SKM-1 (cell line): ENCODE data around the gene IDH1.
"Not testable (repeated sequence)": the region's sequence is repeated elsewhere in the genome, so short reads cannot be mapped to it uniquely, and the experiment has no call there.

Experiments
- DNase-seq: peaks from one replicate; lab custom pipeline; 2025; ENCODE audit not compliant: unreplicated experiment; lab: John Stamatoyannopoulos, UW

IDH1 gene

DNA sequence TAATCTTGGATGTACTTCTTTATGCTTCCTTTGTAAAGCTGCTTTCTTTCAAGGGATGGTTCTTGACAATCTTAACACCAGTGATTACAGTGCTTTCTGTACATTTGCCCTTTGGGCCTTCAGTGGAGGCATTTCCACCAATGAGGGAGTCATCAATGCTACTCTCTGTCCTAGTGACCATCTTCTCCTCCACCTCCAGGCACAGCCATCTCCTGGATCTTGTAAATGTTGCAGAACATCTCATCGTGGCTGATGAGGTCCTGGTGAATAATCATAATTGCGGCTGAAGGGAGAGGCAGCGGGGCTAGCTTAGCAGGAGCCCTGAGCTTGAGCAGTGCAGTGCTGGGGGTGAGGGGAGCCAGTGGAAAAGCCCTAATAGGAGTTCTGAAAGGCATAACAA is 32.5 kb downstream of the IDH1 start:
- DNase-seq, result no peak

DNA sequence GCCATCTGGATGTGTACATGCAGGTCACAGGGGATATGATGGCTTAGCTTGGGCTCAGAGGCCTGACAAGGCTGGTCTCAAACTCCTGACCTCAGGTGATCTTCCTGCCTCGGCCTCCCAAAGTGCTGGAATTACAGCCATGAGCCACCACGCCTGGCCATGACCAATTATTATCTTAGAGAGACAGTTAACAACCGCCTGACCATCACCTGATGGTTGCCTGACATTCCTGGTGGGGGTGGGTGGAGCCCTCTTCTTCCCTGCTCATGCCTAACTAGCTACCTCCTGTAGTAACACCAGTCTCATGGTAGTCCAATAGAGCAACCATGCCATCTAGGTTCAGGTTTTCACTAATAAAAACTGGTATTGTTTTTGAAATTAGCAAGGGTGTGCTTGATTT is 33.0 kb downstream of the IDH1 start:
- DNase-seq, result not testable (repeated sequence)

DNA sequence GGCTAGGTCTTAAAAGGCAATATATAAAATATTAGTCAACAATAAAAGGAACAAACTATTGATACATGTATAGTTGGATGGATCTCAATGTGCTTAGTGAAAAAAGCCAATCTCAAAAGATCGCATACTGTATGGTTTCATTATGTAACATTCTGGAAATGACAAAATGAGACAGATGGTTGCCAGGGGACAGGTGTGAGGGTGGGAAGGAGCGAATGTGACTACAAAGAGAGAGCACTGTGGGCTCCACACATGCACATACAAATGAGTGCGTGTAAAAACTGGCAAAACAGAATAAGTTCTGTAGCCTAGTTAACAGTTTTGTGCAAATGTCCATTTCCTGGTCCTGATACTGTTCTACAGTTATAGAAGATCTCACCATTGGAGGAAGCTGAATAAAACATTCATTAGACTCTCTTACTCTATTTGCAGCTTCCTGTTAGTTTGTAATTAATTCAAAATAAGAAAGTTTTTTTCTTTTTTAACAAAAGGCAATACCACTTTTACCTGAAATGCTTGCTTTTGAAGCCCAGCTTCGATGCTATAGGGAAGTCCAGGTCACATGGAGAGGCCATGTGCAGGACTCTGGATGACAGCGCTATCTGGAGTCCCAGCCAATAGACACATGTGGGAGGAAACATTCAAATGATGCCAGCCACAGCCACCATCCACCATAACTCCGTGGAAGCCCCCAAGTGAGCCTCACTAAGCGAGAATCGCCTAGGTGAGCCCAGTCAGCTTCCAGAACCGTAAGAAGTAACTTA is 44.0 kb downstream of the IDH1 start:
- no peak for DNase-seq

DNA sequence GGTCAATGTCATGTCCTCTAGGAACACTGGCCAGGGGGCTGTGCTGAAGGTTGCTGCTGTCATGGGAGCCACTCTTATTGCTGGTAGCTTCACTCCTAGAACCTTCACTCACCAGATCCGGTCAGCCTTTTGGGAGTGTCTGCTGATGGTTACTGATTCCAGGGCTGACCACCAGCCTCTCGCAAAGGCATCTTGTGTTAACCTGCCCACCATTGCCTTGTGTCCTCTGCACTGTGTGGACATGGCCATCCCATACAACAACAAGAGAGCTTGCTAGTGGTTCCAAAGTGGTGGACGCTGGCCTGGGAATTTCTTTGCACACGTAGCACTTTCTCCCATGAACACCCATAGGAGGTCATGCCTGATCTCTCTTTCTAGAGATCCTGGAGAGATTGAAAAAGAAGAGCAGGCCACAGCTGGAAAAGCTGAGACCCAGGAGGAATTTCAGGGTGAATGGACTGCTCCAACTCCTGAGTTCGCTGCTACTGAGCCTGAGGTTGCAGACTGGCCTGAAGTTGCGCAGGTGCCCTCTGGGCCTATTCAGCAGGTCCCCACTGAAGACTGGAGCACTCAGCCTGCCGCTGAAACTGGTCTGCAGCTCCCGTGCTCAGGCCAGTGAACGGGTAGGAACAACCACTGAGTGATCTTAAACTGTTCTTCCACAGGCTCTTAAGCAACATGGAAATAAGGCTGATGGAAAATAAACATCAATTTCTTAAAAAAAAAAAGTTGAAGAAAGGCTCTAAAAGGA is 46.4 kb downstream of the IDH1 start:
- no peak for DNase-seq

GRCh38 chr2:208207769-208208168 is 47.1 kb downstream of the IDH1 start:
- DNase-seq, result no peak

DNA sequence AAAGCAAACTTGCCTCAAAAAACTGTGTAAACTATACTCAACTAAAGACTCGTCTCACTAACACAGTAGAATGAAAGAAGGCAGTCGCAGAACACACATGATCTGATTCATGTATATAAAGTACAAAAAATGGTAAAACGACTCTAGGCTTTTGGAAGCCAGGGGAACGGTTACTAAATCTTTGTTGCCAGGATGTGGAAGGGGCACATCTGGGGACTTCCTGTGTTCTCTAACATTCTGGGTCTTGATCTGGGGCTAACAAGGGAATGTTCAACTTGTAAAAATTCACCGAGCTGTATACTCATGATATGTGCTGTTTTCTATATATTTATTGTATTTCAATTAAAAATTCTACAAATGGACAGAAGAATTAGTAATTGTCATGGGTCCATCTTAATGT is 50.7 kb downstream of the IDH1 start:
- DNase-seq, result no peak

DNA sequence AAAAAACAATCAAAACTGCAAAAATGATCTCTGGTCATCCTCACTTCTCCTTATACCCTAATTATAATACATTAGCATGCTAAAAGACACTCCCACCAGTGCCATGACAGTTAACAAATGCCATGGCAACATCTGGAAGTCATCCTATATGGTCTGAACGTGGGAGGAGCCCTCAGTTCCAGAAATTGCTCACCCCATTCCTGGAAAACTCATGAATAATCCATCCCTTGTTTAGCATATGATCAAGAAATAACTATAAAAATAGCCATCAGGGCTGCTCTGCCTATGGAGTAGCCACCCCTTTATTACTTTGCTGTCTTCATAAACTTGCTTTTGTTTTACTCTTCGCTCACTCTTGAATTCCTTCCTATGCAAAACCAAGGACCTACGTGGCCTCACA is 59.3 kb downstream of the IDH1 start:
- no peak for DNase-seq

DNA sequence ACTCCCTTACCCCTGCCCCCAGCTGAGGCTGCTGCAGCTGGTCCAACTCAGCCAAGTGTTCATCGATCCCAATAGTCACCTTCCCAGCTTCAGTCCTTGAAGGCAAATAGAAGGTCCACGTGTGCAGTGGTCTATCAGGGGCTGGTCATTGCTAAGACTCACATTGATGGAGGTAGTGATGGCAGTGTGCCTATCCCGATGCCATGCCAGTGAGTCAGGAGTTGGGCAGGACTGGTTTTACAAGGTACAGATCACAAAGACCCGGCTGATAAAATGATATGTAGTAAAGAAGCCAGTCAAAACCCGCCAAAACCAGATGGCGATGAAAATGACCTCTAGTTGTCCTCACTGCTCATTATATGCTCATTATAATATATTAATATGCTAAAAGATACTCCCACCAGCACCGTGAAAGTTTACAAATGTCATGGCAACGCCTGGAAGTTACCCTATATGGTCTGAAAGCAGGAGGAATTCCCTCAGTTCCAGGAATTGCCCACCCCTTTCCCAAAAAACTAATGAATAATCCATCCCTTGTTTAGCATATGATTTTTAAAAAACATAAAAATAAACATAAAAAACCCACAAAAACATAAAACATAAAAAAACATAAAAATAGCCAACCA is 62.1 kb downstream of the IDH1 start:
- no peak for DNase-seq

GRCh38 chr2:208189810-208190503 is 64.9 kb downstream of the IDH1 start, which contains the start of gene C2orf80:
Gene C2orf80 (minus strand): TSS chr2:208190030. CDS start chr2:208186986, 3,044 bp downstream.
- no peak for DNase-seq

DNA sequence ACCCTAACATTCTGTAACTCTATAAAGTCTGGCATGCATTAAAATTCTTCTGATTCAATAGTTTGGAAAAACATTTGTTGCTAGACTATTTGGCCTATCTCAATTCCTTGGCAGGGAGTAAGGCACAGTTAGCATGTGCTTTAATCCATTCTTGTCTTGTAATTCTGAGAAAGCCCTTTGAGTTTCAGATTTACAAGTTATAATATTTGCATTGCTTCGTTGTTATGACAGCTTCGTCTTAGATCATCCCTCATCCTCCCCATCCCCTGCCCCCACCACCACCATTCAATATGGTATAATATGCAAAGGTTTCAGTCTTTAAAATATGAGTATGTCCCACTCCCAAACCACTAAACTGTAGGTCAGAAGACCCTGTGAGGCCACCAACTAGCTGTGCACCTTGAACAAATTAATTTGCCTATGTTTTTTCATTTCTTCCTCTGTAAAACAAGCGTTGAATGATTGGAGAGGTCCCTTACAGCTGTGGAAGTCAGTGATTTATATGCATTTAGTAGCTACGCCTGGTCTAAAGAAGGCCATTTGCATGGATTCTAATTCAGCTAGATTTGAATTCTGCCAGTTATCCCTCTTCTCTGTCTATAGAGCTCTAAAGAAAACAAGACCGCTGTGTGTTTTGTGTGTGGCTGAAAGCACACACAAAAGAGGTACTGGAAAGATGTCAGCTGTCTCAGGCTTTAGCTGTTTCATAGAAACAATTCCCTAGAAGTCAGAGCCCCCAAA is 65.6 kb downstream of the IDH1 start:
- no peak for DNase-seq

DNA sequence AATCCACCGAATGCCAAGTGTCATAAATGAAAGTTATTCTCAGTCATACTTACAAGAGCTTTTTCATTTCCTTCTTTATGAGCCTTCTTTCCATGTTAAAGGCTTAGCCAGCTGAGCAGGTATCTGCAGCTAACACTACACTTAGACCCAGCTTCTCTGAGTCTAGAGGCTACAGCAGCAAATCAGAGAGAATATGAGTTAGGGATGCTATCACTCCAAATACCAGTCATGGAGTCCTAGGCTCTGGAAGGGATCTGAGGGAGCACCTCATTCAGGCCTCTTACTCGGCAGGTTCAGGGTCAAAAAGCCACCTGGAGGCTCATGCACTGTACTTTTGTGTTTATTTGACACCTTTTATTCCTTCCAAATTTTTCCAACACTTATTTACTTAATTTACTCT is 68.0 kb downstream of the IDH1 start:
- DNase-seq, result no peak

DNA sequence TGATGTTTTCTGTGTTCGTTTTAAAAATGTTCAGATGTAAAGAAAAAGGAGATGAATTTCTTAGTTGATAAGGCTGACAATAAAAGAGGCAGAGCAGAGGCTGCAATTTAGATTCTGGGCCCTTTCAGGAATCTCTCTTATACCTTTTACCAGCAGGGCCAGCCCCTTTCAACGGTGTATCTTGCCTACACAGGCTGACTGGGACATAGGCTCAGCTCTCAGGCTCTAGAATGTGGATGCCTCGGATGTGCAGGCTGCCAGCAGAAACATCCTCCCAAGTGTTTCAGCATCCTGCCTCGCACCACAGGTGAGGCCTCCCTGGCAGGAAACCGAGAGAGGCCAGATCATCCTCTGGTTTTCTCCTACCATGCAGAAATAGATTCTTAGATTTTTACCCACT is 68.4 kb downstream of the IDH1 start:
- no peak for DNase-seq
